GM04504 (cell line): ENCODE measurements around the gene GABBR2.

ENCODE experiments used
- DNase-seq: peaks from one replicate; pipeline ENCODE4 v3.0.0-alpha.2; 2012; ENCODE audit warnings: low read depth

GABBR2 gene

GRCh38 chr9:98708933-98709911 lies at the start of gene GABBR2:
Gene GABBR2, minus strand, starts transcription at chr9:98708935. Its CDS starts 198 bp downstream, at chr9:98708737.
- DNase-seq: no peak

- no peak for DNase-seq
Measured at GRCh38 chr9:98755006-98755618, 46.4 kb upstream of the GABBR2 start.

- no peak for DNase-seq
Measured at GRCh38 chr9:98751210-98751609, 42.5 kb upstream of the GABBR2 start.

GRCh38 chr9:98750364-98751060 lies 41.8 kb upstream of the GABBR2 start:
- no peak for DNase-seq

GRCh38 chr9:98747476-98747875 lies 38.7 kb upstream of the GABBR2 start:
- DNase-seq: no peak

GRCh38 chr9:98745470-98745869 lies 36.7 kb upstream of the GABBR2 start:
- no peak for DNase-seq

- DNase-seq: no peak
Measured at GRCh38 chr9:98743818-98744611, 35.3 kb upstream of the GABBR2 start.

GRCh38 chr9:98743329-98743728 lies 34.6 kb upstream of the GABBR2 start:
- DNase-seq: no peak

GRCh38 chr9:98742325-98743280 lies 33.9 kb upstream of the GABBR2 start:
- no peak for DNase-seq

GRCh38 chr9:98740226-98740881 lies 31.6 kb upstream of the GABBR2 start:
- no peak for DNase-seq

- no peak for DNase-seq
Measured at GRCh38 chr9:98738741-98739140, 30.0 kb upstream of the GABBR2 start.

- no peak for DNase-seq
Measured at GRCh38 chr9:98736226-98736625, 27.5 kb upstream of the GABBR2 start.

GRCh38 chr9:98732801-98733200 lies 24.1 kb upstream of the GABBR2 start:
- DNase-seq: no peak

GRCh38 chr9:98732091-98732490 lies 23.4 kb upstream of the GABBR2 start:
- DNase-seq: no peak

GRCh38 chr9:98730871-98731270 lies 22.1 kb upstream of the GABBR2 start:
- no peak for DNase-seq

GRCh38 chr9:98728500-98728899 lies 19.8 kb upstream of the GABBR2 start:
- no peak for DNase-seq

GRCh38 chr9:98727428-98727827 lies 18.7 kb upstream of the GABBR2 start:
- no peak for DNase-seq

- DNase-seq: peak; percentile 30
Measured at GRCh38 chr9:98726735-98727134, 18.0 kb upstream of the GABBR2 start.

- DNase-seq: no peak
Measured at GRCh38 chr9:98724810-98725530, 16.2 kb upstream of the GABBR2 start.
